NT2/D1 (cell line): ENCODE data around the gene LDLRAD4.

Experiments
- DNase-seq: peaks from one replicate; pipeline ENCODE4 v3.0.0-alpha.2; 2011; ENCODE audit warnings: low read depth, low spot score
- H3K27me3 ChIP-seq: 2 replicates; pipeline ENCODE4 v1.6.0; 2011; ENCODE audit warnings: mild to moderate bottlenecking; ENCODE audit not compliant: insufficient read length, insufficient read depth
- H3K36me3 ChIP-seq: 2 replicates; pipeline ENCODE4 v1.6.1; 2011; ENCODE audit warnings: mild to moderate bottlenecking, low read length, mixed read lengths; ENCODE audit not compliant: insufficient read depth, insufficient read length
- H3K4me1 ChIP-seq: 2 replicates; pipeline ENCODE4 v1.5.1; 2011; ENCODE audit not compliant: insufficient read depth, insufficient read length
- H3K4me3 ChIP-seq: 2 replicates; pipeline ENCODE4 v1.5.1; 2011; ENCODE audit warnings: low read depth; ENCODE audit not compliant: insufficient read length
- H3K9ac ChIP-seq: 2 replicates; pipeline ENCODE4 v1.6.0; 2011; ENCODE audit warnings: low read depth; ENCODE audit not compliant: insufficient read length
- H3K9me3 ChIP-seq: 2 replicates; pipeline ENCODE4 v1.5.1; 2011; ENCODE audit warnings: mild to moderate bottlenecking, low read length; ENCODE audit not compliant: insufficient read depth
- SUZ12 ChIP-seq: IDR thresholded peaks from 2 replicates; pipeline ENCODE4 v1.6.1; 2011; ENCODE audit not compliant: insufficient read length, insufficient read depth; ENCODE audit errors: extremely low read depth
- YY1 ChIP-seq: IDR thresholded peaks from 2 replicates; pipeline ENCODE4 v1.6.1; 2011; ENCODE audit not compliant: insufficient read length, insufficient read depth
- ZNF274 ChIP-seq: IDR thresholded peaks from 2 replicates; pipeline ENCODE4 v1.6.1; 2011; ENCODE audit warnings: mild to moderate bottlenecking, low read depth, low read length

Gene LDLRAD4

DNA sequence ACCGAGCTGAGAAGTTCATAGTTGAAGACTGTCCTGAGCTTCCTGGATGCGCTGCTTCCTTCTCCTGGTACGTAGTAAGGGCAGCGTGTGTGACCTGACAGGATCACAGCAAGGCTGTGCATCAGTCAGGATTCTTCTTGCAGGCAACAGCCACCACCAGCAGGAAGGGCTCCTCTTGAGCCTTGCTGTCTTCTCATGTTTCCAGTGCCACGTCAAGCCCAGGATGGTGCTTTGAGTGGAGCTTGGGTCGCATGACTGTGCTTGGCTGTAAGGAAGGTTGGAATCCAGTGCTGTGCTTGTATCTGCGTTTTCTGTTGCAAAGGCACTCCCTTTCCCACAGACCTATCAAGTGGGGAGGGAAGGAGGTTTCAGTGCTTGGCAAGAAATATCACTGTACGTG, 194.3 kb downstream of the LDLRAD4 start:
- H3K4me1 ChIP-seq: peaks cover 3% of the 10 kb centered on the region
- H3K36me3 ChIP-seq: no peaks in the 10 kb centered on the region
- H3K9me3 ChIP-seq: no peaks in the 10 kb centered on the region
- TF ChIP-seq YY1: no peak
- H3K9ac ChIP-seq: no peak overlapping the region
- no peaks in the 10 kb centered on the region for H3K27me3 ChIP-seq
- DNase-seq: no peak
- no peak overlapping the region for H3K4me3 ChIP-seq

DNA sequence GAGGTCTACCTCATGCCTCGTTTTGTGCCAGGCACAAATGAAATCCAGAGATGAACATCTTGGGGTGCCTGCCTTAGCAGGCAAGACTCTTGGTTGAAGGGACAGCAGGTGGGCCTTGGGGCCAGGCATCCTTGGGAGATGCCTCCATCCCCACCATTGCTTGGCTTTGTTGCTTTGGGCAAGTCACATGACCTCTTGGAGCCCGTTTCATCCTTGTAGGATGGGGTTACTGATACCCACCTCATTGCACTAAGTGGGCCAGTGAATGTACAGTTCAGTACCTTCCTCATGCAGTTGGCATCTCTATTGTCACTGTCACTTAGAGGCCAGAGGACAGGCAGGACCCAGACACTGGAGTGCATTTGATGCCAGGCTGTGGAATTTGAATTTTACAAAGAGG, 195.5 kb downstream of the LDLRAD4 start:
- TF ChIP-seq YY1 (no peak), ZNF274 (no peak), SUZ12 (no peak)
- Histone ChIP-seq H3K4me1 (peaks cover 3% of the 10 kb centered on the region), H3K9me3 (no peaks in the 10 kb centered on the region), H3K9ac (no peak overlapping the region), H3K4me3 (no peak overlapping the region), H3K27me3 (no peaks in the 10 kb centered on the region), H3K36me3 (no peaks in the 10 kb centered on the region)
- no peak for DNase-seq

DNA sequence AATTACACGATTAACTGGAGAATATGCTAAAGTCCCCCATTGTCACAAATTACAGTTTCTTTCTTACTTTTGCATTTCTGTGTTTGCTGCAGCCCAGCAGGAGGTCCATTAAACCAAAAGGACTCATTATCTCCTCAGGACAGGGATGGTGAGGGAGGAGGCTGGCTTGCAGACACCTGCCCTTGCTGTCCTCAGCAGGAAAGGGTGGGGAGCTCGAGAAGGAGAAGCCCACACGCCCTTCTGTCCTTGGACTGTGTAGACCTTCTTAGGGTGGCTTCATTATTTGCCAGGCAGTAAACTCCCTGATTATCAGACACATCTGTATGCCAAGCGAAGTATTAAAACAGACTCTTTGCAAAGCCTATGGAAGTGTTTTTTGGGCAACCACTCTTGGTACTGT, 196.0 kb downstream of the LDLRAD4 start:
- H3K4me3 ChIP-seq: no peak overlapping the region
- DNase-seq: peak; percentile 9
- H3K27me3 ChIP-seq: no peaks in the 10 kb centered on the region
- H3K9me3 ChIP-seq: no peaks in the 10 kb centered on the region
- H3K4me1 ChIP-seq: peaks cover 3% of the 10 kb centered on the region
- no peak overlapping the region for H3K9ac ChIP-seq
- no peaks in the 10 kb centered on the region for H3K36me3 ChIP-seq
- TF ChIP-seq SUZ12: no peak
- TF ChIP-seq YY1: no peak
- TF ChIP-seq ZNF274: no peak

DNA sequence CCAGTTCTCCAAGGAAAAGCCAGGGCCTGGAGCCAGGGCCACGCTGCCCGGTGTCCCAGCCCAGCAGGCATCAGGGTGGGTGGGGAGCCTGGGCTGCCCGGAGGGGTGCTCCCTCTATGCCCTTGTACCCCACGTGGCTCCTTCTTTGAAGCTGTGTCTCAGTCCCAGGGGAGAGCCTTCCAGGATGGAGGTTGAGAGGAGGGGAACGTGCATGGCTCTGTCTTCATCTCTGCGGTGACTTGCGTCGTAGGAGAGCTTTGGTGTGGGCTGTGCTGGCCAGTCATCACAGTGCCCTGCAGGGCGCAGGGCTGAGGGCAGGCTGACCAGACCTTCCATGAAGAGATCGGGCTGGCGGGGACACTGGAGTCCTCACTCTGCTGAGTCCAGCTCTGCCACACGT, 197.2 kb downstream of the LDLRAD4 start:
- H3K9me3 ChIP-seq: no peaks in the 10 kb centered on the region
- H3K9ac ChIP-seq: no peak overlapping the region
- H3K4me3 ChIP-seq: no peak overlapping the region
- DNase-seq: no peak
- TF ChIP-seq ZNF274: no peak
- TF ChIP-seq SUZ12: no peak
- TF ChIP-seq YY1: no peak
- no peaks in the 10 kb centered on the region for H3K27me3 ChIP-seq
- no peaks in the 10 kb centered on the region for H3K36me3 ChIP-seq
- peaks cover 3% of the 10 kb centered on the region for H3K4me1 ChIP-seq

DNA sequence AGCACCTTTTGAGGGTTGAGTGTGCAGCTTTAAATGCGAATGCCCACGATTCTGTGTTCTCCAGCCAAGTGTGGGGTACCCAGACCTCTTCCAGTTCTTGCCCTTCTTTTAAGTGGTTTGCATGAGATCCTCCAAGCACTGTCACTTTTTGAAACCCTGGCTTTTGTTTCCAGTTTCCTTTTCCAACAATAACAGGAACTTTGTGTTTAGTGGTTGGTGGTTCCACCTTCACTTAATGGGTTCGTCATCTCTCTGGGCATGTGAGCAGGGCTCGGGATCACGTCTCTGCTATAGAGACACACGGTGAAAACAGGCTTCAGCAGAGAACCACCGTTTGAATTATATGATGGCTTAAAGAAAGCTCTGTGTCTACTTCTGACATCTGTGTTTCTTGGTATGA, 197.6 kb downstream of the LDLRAD4 start:
- Histone ChIP-seq H3K36me3 (no peaks in the 10 kb centered on the region), H3K4me1 (peaks cover 3% of the 10 kb centered on the region), H3K27me3 (no peaks in the 10 kb centered on the region), H3K4me3 (no peak overlapping the region), H3K9ac (no peak overlapping the region), H3K9me3 (no peaks in the 10 kb centered on the region)
- TF ChIP-seq YY1: no peak
- no peak for TF ChIP-seq SUZ12
- TF ChIP-seq ZNF274: no peak
- no peak for DNase-seq

DNA sequence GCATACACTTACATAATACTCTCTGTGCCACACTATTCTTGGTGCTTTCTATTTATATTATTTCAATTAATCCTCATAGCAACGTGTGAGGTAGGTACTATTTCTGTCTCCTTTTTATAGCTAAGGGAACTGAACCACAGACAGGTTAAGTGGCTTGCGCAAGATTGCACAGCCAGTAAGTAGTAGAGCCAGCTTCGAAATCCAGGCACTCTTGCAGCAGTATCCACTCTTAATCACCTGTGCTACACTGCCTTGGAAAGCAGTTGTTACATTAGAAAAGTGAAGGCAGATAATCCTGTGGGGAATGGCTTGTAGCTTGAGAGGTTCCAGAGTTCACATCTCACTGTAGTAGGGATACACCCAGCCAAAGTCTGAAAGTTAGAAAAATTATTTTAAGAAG, 198.3 kb downstream of the LDLRAD4 start:
- TF ChIP-seq YY1 (no peak), ZNF274 (no peak), SUZ12 (no peak)
- no peaks in the 10 kb centered on the region for H3K36me3 ChIP-seq
- no peak overlapping the region for H3K4me3 ChIP-seq
- H3K27me3 ChIP-seq: no peaks in the 10 kb centered on the region
- no peak for DNase-seq
- no peak overlapping the region for H3K9ac ChIP-seq
- H3K4me1 ChIP-seq: peaks cover 3% of the 10 kb centered on the region
- H3K9me3 ChIP-seq: no peaks in the 10 kb centered on the region

DNA sequence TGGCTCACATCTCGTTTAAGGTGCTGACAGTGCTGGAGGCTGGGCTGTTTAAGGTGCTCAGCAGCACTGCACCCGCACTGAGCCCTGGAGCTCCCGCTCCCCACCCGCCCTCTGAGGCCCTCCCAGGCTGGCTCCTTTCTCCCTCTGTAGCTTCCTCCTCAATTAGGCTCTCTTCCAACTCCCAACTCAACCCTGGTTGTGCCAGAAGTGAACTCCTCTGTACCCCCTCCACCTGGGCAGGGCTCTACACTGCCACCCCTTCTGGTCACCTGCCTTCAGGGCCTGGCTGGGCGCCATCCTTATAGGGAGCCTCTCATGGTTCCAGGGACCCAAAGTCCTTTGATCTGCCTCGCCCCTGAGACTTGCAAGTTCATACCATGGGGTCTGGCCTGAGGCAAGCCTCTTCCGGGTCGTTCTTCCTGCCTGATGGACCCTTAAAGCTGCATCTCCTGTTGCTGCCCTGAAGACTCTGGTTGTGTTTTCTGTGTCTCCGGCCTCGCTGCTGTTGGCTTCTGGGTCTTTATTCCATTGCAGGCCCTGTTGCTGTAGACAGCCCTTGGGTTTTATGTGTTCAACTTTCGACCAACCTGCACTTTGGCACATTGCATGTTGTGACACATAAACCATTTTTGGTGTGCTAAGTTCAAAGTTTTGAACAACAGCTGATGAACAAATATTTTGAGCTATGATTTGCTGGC, 199.6 kb downstream of the LDLRAD4 start:
- no peaks in the 10 kb centered on the region for H3K36me3 ChIP-seq
- peaks cover 3% of the 10 kb centered on the region for H3K4me1 ChIP-seq
- H3K4me3 ChIP-seq: no peak overlapping the region
- no peak for TF ChIP-seq ZNF274
- no peak for TF ChIP-seq SUZ12
- no peak for TF ChIP-seq YY1
- no peaks in the 10 kb centered on the region for H3K9me3 ChIP-seq
- H3K9ac ChIP-seq: no peak overlapping the region
- H3K27me3 ChIP-seq: no peaks in the 10 kb centered on the region
- DNase-seq: no peak
